Activated naive CD4-positive, alpha-beta T cell treated with anti-CD3 and anti-CD28 coated beads, Interleukin-2, amount 50 U/mL, for 72 hours (primary cell): Measurements from ENCODE around the gene SF3A2. TPM values are rescaled to one million over a fixed set of nuclear protein-coding genes. Genes with fewer than 3 reads are reported as not detected.
"Not testable (repeated sequence)": the region's sequence is repeated elsewhere in the genome, so short reads cannot be mapped to it uniquely, and the experiment has no call there.

Experiments used
- ATAC-seq, 2 donors: fragments of 150-1000 bp; cut with Tn5 transposase; 2 replicates each; pipeline ENCODE4 v1.10.0; 2021; ENCODE audit warnings: mild to moderate bottlenecking in 2 of 2, moderate library complexity in 2 of 2
- DNase-seq, 2 donors: peaks; one replicate each; pipeline ENCODE4 v3.0.0; 2021 to 2022; ENCODE audit warnings: low spot score in 2 of 2
- H3K27ac Mint-ChIP-seq, 2 donors: one replicate each; pipeline ENCODE4 v1.8.0; 2022; ENCODE audit warnings: mild to moderate bottlenecking in 2 of 2, mixed read lengths in 2 of 2
- H3K36me3 Mint-ChIP-seq, 2 donors: one replicate each; pipeline ENCODE4 v1.8.0; 2022; ENCODE audit warnings: mixed read lengths in 2 of 2
- H3K9me3 Mint-ChIP-seq, 2 donors: one replicate each; pipeline ENCODE4 v1.8.0; 2022; ENCODE audit warnings: mixed read lengths in 2 of 2
- total RNA-seq, 2 donors: library from RNA; stranded (reverse); gene quantifications; one replicate each; pipeline ENCODE4 v1.2.3, GENCODE V29; 2022

SF3A2 gene
- total RNA-seq, 2 donors from 2014 or later = 145 to 154 TPM

GRCh38 chr19:2270423-2271233, 34.0 kb downstream of the SF3A2 start:
- peaks cover 10 to 23% of the 10 kb centered on the region in 2 donors for H3K36me3 Mint-ChIP-seq
- H3K9me3 Mint-ChIP-seq = no peaks in the 10 kb centered on the region
- peak overlapping the region; percentile 75 to 93 for H3K27ac Mint-ChIP-seq
- peak; percentile 23 to 32 for ATAC-seq
- DNase-seq = peak; percentile 70 to 76

GRCh38 chr19:2271234-2272103, 34.8 kb downstream of the SF3A2 start:
- peak overlapping the region; percentile 75 to 98 for H3K27ac Mint-ChIP-seq
- peaks cover 10 to 23% of the 10 kb centered on the region in 2 donors for H3K36me3 Mint-ChIP-seq
- ATAC-seq (no peak), DNase-seq (peak in 1 of 2 donors; percentile 57)
- H3K9me3 Mint-ChIP-seq = no peaks in the 10 kb centered on the region

- ATAC-seq = peak; percentile 55 to 63
- Mint-ChIP-seq H3K9me3 (no peaks in the 10 kb centered on the region), H3K36me3 (peaks cover 10 to 23% of the 10 kb centered on the region in 2 donors), H3K27ac (peak overlapping the region; percentile 75 to 94)
- DNase-seq = peak; percentile 83 to 92
These were observed 36.9 kb downstream of the SF3A2 start for GRCh38 chr19:2273356-2274184.

GRCh38 chr19:2274185-2274711, 37.6 kb downstream of the SF3A2 start:
- peak overlapping the region; percentile 75 to 94 for H3K27ac Mint-ChIP-seq
- peaks cover 10 to 23% of the 10 kb centered on the region in 2 donors for H3K36me3 Mint-ChIP-seq
- no peak for ATAC-seq
- no peaks in the 10 kb centered on the region for H3K9me3 Mint-ChIP-seq
- DNase-seq = no peak

- DNase-seq (no peak), ATAC-seq (no peak)
- Mint-ChIP-seq H3K9me3 (no peaks in the 10 kb centered on the region), H3K36me3 (peaks cover 10 to 23% of the 10 kb centered on the region in 2 donors), H3K27ac (peak overlapping the region; percentile 75 to 94)
These were observed 38.4 kb downstream of the SF3A2 start for GRCh38 chr19:2274931-2275535.

GRCh38 chr19:2275588-2276428, 39.2 kb downstream of the SF3A2 start:
- peaks cover 10 to 23% of the 10 kb centered on the region in 2 donors for H3K36me3 Mint-ChIP-seq
- H3K27ac Mint-ChIP-seq = peak overlapping the region in 1 of 2 donors; percentile 75
- DNase-seq (no peak), ATAC-seq (no peak)
- H3K9me3 Mint-ChIP-seq = no peaks in the 10 kb centered on the region

- Mint-ChIP-seq H3K27ac (peak overlapping the region; percentile 17 to 81), H3K9me3 (no peaks in the 10 kb centered on the region), H3K36me3 (peaks cover 8 to 20% of the 10 kb centered on the region in 2 donors)
- no peak for DNase-seq
- no peak for ATAC-seq
These were observed 39.9 kb downstream of the SF3A2 start for GRCh38 chr19:2276429-2276986.

- H3K36me3 Mint-ChIP-seq = peaks cover 4 to 16% of the 10 kb centered on the region in 2 donors
- DNase-seq (no peak), ATAC-seq (no peak)
- peak overlapping the region; percentile 17 to 84 for H3K27ac Mint-ChIP-seq
- H3K9me3 Mint-ChIP-seq = no peaks in the 10 kb centered on the region
These were observed 40.5 kb downstream of the SF3A2 start for GRCh38 chr19:2277138-2277537.

- peak in 1 of 2 donors; percentile 12 for ATAC-seq
- peak overlapping the region; percentile 46 to 72 for H3K27ac Mint-ChIP-seq
- peaks cover 4 to 8% of the 10 kb centered on the region in 2 donors for H3K36me3 Mint-ChIP-seq
- H3K9me3 Mint-ChIP-seq = no peaks in the 10 kb centered on the region
- DNase-seq = no peak
These were observed 42.0 kb downstream of the SF3A2 start for GRCh38 chr19:2278459-2279158.

GRCh38 chr19:2280633-2281264, 44.1 kb downstream of the SF3A2 start:
- DNase-seq = no peak
- Mint-ChIP-seq H3K27ac (no peak overlapping the region), H3K9me3 (no peaks in the 10 kb centered on the region), H3K36me3 (no peaks in the 10 kb centered on the region)
- ATAC-seq = no peak

GRCh38 chr19:2281265-2282061, 44.8 kb downstream of the SF3A2 start:
- H3K36me3 Mint-ChIP-seq, H3K9me3 Mint-ChIP-seq, DNase-seq: not testable (repeated sequence)
- ATAC-seq = peak in 1 of 2 donors; percentile 24
- H3K27ac Mint-ChIP-seq = peak overlapping the region in 1 of 2 donors; percentile 39

GRCh38 chr19:2282062-2282861, 45.6 kb downstream of the SF3A2 start, which contains the start of gene PEAK3:
TSS of gene PEAK3 (minus strand) at chr19:2282175. CDS start at chr19:2280931, 1,244 bp downstream.
- Mint-ChIP-seq H3K27ac (peak within 1 kb of the TSS; percentile 22 to 39), H3K36me3 (no peaks in the 10 kb centered on the region), H3K9me3 (no peaks in the 10 kb centered on the region)
- DNase-seq (no peak), ATAC-seq (peak; percentile 18 to 69)
